Body of pancreas (tissue), 4 donors: ENCODE measurements around the gene ADAMTS17. TPM values are rescaled to one million over a fixed set of nuclear protein-coding genes. Genes with fewer than 3 reads are reported as not detected.

ENCODE experiments used
- ATAC-seq: fragments of 150-250 bp; one replicate; pipeline ENCODE4 v1.9.1; 2016
- DNase-seq, 4 donors: peaks; one replicate each; pipeline ENCODE4 v3.0.0-alpha.2; 2019
- H3K27ac ChIP-seq, 4 donors: fragments of 200-600 bp; sonication (generic); 1 replicate in 3 of 4; 2 replicates in 1 of 4; pipeline versions ENCODE4 v1.5.1 to v1.6.1; 2016 to 2019; ENCODE audit warnings: mild to moderate bottlenecking in 1 of 4, mixed read lengths in 1 of 4, moderate library complexity in 1 of 4
- H3K27me3 ChIP-seq, 2 donors: fragments of 200-600 bp; sonication (generic); one replicate each; pipeline ENCODE4 v1.6.0; 2016; ENCODE audit warnings: mild to moderate bottlenecking in 1 of 2
- H3K36me3 ChIP-seq, 2 donors: fragments of 200-600 bp; sonication (generic); replicated peaks in 1 of 2; 2 replicates each; pipeline ENCODE4 v1.5.1; 2016; ENCODE audit warnings: low read depth in 2 of 2; ENCODE audit not compliant: insufficient read depth in 1 of 2
- H3K4me1 ChIP-seq: fragments of 200-600 bp; sonication (generic); one replicate; pipeline ENCODE4 v1.6.0; 2016
- H3K4me3 ChIP-seq, 2 donors: fragments of 200-600 bp; sonication (generic); 1 replicate in 1 of 2; 2 replicates in 1 of 2; pipeline ENCODE4 v1.5.1; 2016 to 2019
- H3K9me3 ChIP-seq, 3 donors: fragments of 200-600 bp; sonication (generic); 1 replicate in 2 of 3; 2 replicates in 1 of 3; pipeline ENCODE4 v1.5.1; 2016
- CTCF ChIP-seq, 7 experiments: fragments of 450-650 bp in 4 of 7; fragments of 200-600 bp in 3 of 7; sonication (generic) in 3 of 7; IDR thresholded peaks; one replicate each; pipeline ENCODE4 v1.5.1; 2016 to 2019; ENCODE audit warnings: antibody characterized with exemption in 7 of 7
- POLR2A ChIP-seq, 3 donors: fragments of 450-650 bp; IDR thresholded peaks; one replicate each; pipeline ENCODE4 v1.6.1; 2016; ENCODE audit warnings: antibody characterized with exemption in 3 of 3, mild to moderate bottlenecking in 2 of 3
- WGBS, 2 donors: methylation state at CpG; one replicate each; pipeline ENCODE4 v1.1.5; 2017; 5-methylcytosine and 5-hydroxymethylcytosine counted together
- intact Hi-C: fragments of 100-400 bp; cut with DNase I; formaldehyde crosslinking; loops from one replicate; pipeline ENCODE4 v1.15.1; 2023
- total RNA-seq, 2 donors: library from RNA; depleted of rRNA; stranded (reverse); fragments of >200 nt; gene quantifications; one replicate each; pipeline ENCODE4 v1.1.0, GENCODE V29; 2016

The ADAMTS17 gene
- total RNA-seq, 2 donors from 2014 or later: 24.6 to 26.0 TPM

- H3K27ac ChIP-seq: no peak overlapping the region
- TF ChIP-seq CTCF (IDR thresholded peaks at IDR 0.05): no peak
- TF ChIP-seq POLR2A (IDR thresholded peaks at IDR 0.05): no peak
- DNase-seq: no peak
- H3K9me3 ChIP-seq: no peaks in the 10 kb centered on the region
- whole genome bisulfite sequencing, 2 donors: 81 to 84% methylated on average over 24 of the region's 25 CpGs
- no peak for ATAC-seq
- H3K27me3 ChIP-seq: no peaks in the 10 kb centered on the region
- H3K4me1 ChIP-seq: no peaks in the 10 kb centered on the region
- H3K36me3 ChIP-seq: peaks cover 0 to 8% of the 10 kb centered on the region in 2 donors
- no peak overlapping the region for H3K4me3 ChIP-seq
- intact Hi-C loops: no loop called here
Observed at GRCh38 chr15:100261302-100262240, 80.2 kb downstream of the ADAMTS17 start.

- ATAC-seq (no peak), DNase-seq (no peak)
- no peaks in the 10 kb centered on the region for H3K27me3 ChIP-seq
- no peaks in the 10 kb centered on the region for H3K9me3 ChIP-seq
- H3K4me1 ChIP-seq: no peaks in the 10 kb centered on the region
- WGBS, 2 donors: 88 to 95% methylated on average over 7 of the region's 7 CpGs
- intact Hi-C loops: no loop called here
- TF ChIP-seq POLR2A (IDR thresholded peaks at IDR 0.05) (no peak), CTCF (IDR thresholded peaks at IDR 0.05) (no peak)
- H3K36me3 ChIP-seq: peaks cover 0 to 8% of the 10 kb centered on the region in 2 donors
- H3K27ac ChIP-seq: no peak overlapping the region
- no peak overlapping the region for H3K4me3 ChIP-seq
Observed at GRCh38 chr15:100259266-100259665, 82.5 kb downstream of the ADAMTS17 start.

- intact Hi-C loops: no loop called here
- Histone ChIP-seq H3K4me1 (peaks cover 10% of the 10 kb centered on the region), H3K36me3 (peaks cover 0 to 8% of the 10 kb centered on the region in 2 donors), H3K9me3 (no peaks in the 10 kb centered on the region), H3K4me3 (no peak overlapping the region), H3K27ac (no peak overlapping the region), H3K27me3 (no peaks in the 10 kb centered on the region)
- ATAC-seq (no peak), DNase-seq (no peak)
- no peak for TF ChIP-seq CTCF (IDR thresholded peaks at IDR 0.05)
- no peak for TF ChIP-seq POLR2A (IDR thresholded peaks at IDR 0.05)
- 86 to 89% methylated on average over 18 to 19 of the region's 19 CpGs for WGBS, 2 donors
Observed at GRCh38 chr15:100256970-100257650, 84.7 kb downstream of the ADAMTS17 start.

DNA sequence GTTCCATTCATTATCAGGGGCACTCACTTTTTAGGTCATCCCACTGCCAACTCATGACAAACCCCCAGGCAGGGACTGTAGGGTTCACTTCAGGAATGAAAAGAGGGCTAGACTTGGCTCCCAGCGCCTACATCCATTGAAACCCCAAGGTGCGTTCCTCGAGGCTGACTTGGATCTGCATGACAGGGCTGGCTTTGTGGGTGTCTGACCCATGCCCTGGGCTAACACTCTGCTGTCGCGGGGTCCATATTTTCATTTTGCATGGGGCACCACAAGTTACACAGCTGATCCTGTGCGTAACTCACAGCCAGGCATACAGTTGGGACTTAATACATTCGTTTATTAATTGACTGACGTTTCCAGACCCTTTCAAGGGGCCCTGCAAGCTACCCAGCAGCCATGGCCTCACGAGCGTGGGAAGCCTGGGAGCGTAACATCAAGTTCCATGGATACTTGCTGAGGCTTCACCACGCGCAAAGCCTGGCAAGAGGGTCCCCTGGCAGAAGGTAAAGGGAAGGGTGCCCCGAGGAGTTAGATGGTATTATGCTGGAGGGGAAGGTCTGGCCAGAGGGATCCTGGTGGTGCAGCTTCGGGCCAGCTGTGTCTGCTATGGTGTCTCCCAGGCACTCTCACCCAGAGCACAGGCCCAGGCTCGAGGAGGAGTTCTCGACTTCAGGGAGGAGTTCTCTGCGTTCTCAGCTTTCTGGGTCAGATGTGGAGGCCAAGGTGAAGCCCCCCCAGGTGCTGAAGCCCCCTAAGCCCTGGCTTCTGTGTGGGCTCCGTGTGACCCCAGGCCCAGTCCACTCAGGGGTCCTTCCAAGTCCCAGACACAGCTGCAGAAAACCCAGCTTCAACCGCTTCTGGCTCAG is 85.4 kb downstream of the ADAMTS17 start:
- no peak for ATAC-seq
- WGBS, 2 donors: 88 to 94% methylated on average over 13 to 19 of the region's 20 CpGs
- Histone ChIP-seq H3K4me3 (no peak overlapping the region), H3K36me3 (peaks cover 0 to 8% of the 10 kb centered on the region in 2 donors), H3K27me3 (no peaks in the 10 kb centered on the region), H3K4me1 (peaks cover 11% of the 10 kb centered on the region), H3K9me3 (no peaks in the 10 kb centered on the region), H3K27ac (no peak overlapping the region)
- intact Hi-C loops: no loop called here
- no peak for DNase-seq
- TF ChIP-seq POLR2A (IDR thresholded peaks at IDR 0.05) (no peak), CTCF (IDR thresholded peaks at IDR 0.05) (no peak)
